SU-DHL-6 (cell line): ENCODE results near the gene FXYD7.
"Not testable (repeated sequence)": the region's sequence is repeated elsewhere in the genome, so short reads cannot be mapped to it uniquely, and the experiment has no call there.

Source experiments
- CTCF ChIP-seq: fragments of 200-600 bp; sonication (generic); IDR thresholded peaks from one replicate; pipeline ENCODE4 v1.5.1; 2017; ENCODE audit warnings: antibody characterized with exemption, mild to moderate bottlenecking, low read length, moderate library complexity; ENCODE audit not compliant: insufficient read depth, poor library complexity, severe bottlenecking
- EZH2phosphoT487 ChIP-seq: fragments of 200-600 bp; sonication (generic), shearing (Covaris generic); conservative IDR thresholded peaks from 2 replicates; pipeline ENCODE4 v1.6.1; 2018; ENCODE audit warnings: mild to moderate bottlenecking, antibody characterized with exemption, low read length, moderate library complexity, mixed read lengths

- not testable (repeated sequence) for TF ChIP-seq CTCF, EZH2phosphoT487
These were observed 53.8 kb downstream of the FXYD7 start for GRCh38 chr19:35196861-35197260.
